HG02938 (cell line): Measurements from ENCODE around the gene PTPRCAP.
"Not testable (repeated sequence)": the region's sequence is repeated elsewhere in the genome, so short reads cannot be mapped to it uniquely, and the experiment has no call there.

Source experiments
- ATAC-seq: cut with Tn5 transposase; IDR thresholded peaks from one replicate; pipeline ENCODE4 v1.9.1; 2021; ENCODE audit warnings: mild to moderate bottlenecking, moderate library complexity; ENCODE audit not compliant: unreplicated experiment

The PTPRCAP gene

GRCh38 chr11:67428052-67429001 is 9.2 kb downstream of the PTPRCAP start, which contains the start of gene RPS6KB2:
RPS6KB2 (plus strand) TSS chr11:67428494; CDS start chr11:67428546, 52 bp downstream.
- ATAC-seq = peak; percentile 72

- not testable (repeated sequence) for ATAC-seq
Measured at GRCh38 chr11:67427364-67427859, 10.1 kb downstream of the PTPRCAP start.

DNA sequence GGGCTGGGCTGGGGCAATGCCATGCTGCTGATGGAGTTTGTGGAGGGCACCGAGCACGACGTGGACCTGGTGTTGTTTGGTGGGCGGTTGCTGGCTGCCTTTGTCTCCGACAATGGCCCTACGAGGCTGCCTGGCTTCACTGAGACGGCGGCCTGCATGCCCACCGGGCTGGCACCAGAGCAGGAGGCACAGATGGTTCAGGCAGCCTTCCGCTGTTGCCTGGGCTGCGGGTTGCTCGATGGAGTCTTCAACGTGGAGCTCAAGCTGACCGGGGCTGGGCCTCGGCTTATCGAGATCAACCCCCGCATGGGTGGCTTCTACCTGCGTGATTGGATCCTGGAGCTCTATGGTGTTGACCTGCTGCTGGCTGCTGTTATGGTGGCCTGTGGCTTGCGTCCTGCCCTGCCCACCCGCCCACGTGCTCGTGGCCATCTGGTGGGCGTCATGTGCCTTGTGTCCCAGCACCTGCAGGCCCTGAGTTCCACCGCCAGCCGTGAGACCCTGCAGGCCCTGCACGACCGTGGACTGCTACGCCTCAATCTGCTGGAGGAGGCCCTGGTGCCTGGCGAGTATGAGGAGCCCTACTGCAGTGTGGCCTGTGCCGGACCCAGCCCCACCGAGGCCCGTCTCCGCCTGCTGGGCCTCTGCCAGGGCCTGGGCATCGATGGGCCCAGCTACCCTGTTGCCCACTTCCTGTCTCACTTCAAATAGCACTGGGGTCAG is 13.4 kb downstream of the PTPRCAP start:
- no peak for ATAC-seq

DNA sequence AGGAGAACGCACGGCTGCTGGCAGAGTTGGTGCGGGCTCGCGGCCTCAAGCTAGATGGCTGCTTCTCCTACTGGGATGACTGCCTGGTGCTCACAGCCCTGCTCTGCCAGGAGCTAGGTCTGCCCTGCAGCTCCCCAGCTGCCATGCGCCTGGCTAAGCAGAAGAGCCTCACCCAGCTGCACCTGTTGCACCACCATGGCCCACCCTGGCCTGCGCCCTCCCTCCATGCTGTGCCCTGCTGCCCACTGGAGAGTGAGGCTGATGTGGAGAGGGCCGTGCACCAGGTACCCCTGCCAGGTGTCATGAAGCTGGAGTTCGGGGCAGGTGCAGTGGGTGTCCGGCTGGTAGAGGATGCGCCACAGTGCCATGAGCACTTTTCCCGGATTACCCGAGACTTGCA is 14.0 kb downstream of the PTPRCAP start:
- no peak for ATAC-seq

- no peak for ATAC-seq
Measured at GRCh38 chr11:67422891-67423290, 14.6 kb downstream of the PTPRCAP start.

DNA sequence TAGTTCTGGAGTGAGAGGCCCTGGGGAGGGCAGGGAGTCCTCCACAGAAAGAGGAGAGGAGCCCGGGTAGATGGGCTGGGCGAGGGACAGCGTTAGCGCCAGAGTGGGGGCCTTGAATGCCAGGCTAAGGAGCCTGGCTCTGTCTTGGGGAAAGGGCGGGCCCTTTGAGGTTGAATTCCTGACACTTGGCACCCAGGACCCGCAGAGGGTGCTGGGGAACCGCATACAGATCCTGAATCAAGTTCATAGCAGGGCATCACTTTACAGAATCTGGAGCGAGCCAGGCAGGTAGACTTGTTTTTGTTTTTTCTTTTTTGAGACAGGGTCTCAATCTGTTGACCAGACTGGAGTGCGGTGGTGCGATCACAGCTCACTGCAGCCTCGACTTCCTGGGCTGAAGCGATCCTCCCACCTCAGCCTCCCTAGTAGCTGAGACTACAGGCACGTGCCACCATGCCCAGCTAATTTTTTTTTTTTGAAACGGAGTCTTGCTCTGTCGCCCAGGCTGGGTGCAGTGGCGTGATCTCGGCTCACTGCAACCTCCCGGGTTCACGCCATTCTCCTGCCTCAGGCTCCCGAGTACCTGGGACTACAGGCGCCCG is 16.0 kb downstream of the PTPRCAP start:
- ATAC-seq = no peak

DNA sequence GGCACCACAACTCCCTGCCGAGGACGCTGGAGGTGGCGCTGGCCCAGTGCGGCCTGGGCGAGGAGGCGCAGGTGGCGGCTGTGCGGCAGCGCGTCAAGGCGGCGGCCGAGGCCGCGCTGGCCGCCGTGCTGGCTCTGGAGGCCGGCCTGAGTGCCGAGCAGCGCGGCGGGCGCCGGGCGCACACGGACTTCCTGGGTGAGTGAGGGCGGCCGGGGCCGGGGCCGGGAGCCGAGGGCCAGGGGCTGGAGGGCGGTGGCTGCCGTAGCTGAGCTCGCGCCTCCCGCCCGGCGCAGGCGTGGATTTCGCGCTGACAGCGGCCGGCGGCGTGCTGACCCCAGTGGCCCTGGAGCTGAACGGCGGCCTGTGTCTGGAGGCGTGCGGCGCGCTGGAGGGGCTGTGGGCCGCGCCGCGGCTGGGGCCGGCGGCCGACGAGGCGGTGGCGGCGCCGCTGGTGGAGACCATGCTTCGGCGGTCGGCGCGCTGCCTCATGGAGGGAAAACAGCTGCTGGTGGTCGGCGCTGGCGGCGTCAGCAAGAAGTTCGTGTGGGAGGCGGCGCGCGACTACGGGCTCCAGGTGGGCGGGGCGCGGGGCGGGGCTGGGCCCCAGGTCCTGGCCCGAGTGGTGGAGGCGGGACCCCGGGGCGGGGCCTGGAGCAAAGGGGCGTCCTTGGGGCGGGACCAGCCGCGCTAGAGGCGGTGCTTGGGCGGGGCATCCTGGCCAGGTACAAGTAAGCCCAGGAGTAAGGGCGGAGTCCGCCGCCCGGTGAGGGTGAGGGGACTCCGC is 16.6 kb downstream of the PTPRCAP start:
- peak; percentile 58 for ATAC-seq

DNA sequence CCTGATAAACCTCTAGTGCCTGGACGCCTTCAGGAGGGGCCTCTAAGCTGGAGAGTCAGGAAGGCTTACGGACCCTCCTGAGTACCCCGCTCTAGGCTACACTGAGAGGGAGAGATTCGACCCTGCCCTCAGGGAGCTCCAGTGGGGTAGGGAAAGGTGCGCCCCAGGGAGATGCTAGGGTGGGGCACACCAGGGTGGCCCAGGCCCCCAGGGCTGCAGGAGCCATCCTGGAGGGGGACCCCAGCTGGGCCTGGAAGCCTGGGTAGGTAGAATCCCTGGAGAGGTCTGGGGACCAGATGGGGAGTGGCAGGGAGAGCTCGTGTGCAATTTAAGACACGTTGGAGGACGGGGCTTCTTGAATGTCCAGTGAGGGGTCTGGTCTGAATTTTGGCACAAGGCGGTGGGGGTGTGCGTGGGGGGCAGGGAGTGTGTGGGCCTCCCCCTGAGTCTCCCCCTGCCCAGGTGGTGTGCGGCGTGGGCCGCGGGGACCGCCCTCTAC is 17.3 kb downstream of the PTPRCAP start:
- no peak for ATAC-seq

DNA sequence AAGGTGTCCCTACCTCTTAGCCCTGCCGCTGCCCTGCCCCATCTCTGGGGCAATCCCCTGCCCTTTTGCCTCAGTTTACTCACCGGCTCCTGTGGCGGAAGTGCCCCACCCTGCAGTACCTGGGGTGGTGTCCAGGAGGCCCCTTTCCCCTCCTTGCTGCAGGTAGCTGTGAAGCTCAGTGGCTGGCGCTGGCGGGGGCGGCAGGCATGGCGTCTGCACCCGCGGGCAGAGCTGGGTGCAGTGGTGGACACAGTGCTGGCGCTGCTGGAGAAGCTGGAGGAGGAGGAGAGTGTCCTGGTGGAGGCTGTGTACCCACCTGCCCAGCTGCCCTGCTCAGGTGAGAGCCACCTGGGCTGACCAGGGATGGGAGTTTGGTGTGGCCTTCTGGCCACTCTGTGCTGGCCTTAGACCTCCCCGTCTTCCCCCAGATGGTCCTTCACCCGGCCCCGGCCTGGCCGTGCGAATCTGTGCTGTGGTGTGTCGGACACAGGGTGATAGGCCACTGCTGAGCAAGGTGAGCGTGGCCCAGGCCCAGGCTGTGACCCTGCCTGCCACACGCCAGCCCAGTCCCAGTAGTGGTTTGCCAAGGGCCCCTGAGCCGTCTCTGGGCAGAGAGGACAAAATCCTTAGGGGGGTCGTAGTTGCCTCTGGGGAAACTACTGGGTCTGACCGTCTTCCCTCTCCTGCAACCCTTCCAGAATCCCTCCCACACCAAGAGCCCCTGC is 18.0 kb downstream of the PTPRCAP start:
- no peak for ATAC-seq

GRCh38 chr11:67418476-67419281 is 18.8 kb downstream of the PTPRCAP start:
- ATAC-seq = no peak

DNA sequence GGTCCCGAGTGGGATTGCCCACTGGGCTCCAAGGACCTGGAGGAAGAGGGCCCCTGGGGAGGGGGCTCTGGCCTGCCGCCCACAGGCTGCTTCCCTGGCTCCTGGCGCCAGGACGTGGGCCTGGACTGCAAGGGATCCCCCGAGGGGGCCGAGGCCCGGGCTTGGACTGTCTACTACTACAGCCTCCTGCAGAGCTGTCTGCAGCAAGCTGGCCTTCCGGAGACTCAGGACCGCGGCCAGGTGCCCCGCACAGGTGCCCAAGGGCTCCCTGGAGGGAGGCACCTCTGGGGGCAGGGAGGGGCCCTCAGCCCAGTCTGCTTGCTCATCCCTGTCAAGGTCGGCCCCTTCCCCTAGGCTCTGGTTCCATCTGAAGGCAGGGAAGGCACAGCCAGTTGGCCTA is 20.1 kb downstream of the PTPRCAP start:
- ATAC-seq = no peak

DNA sequence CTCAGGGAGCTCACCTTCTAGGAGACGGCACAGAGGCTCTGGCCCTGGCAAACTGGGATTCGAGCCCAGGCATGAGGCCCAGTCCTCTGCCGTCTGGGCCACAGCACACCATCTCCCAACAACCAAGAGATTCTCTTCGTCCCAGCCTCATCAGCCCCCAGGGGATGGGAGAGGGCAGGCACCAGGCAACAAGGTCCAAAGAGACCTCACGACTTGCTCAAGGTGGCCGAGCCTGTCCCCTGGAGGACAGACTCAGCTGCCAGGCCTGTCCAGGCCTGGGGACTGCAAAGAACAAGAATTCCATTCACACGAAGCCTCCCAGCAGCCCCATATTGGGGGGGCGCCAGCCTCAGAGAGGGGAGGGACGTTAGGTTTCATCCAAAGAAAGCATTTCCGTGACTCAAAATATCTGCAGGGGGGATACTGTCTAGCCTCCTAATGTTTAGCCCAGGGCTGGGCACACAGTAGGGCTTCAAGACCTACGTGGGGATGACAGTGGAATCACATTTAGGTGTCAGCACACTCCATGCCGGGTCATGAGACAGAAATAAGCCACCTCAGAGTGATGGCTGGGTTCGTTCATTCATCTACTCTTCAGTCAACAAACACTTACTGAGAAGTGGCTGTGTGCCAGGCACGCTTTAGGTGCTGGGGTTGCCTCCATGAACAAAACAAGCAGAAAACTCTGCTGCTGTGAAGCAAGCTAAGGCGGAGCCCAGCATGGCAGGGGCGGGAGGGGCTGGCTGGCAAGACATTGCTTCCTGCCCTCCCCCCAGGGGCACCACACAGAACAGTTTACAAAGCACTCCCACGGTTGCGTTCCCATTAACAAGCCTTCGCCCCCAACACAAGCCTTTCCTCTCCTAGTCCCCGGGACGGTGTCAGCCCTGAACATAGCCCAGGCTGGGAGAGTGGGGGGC is 20.8 kb downstream of the PTPRCAP start:
- no peak for ATAC-seq

DNA sequence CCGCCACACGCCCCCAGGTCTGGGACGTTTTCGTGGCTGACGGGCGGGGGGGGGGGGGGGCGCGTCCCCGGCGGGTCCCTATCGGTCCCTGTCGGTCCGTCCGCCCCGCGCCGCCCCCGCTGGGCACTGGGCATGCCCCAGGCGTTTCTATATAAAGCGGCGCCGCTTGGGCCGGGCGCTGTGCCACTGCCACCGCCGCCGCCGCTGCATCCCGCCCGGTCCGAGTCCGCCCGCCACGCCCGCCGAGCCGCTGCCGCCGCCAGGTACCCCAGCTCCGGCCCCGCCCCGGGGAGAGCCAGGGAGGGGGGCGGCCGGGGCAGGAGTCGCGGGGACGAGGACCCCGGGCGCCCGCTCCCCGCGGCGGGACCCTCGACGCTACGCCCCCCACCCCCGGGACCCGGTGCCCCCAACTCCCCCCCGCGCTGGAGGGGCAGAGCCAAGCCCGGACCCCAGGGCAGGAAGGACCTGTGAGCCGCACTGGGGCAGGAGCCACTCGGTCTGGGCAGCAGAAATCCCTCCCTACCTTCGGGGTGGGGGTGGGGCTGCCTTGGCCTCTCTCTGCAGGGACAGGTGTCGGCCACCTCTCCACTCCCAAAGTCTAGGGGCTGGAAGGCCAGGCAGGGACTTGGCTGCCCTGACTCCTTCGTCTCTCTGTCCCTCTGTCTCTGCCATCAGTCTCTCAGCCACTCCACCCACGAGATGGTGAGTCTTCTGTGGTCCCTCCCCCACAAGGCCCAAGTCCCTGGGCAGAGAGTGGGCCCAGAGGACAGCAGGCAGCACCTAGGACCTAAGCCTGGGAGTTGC is 21.8 kb downstream of the PTPRCAP start, which contains the start of gene CARNS1:
TSS of gene CARNS1 (plus strand) at position 178 of the 804 bp plus-strand sequence. CDS start at position 700, 522 bp downstream.
- ATAC-seq = no peak

- no peak for ATAC-seq
Measured at GRCh38 chr11:67413266-67413849, 24.1 kb downstream of the PTPRCAP start.

DNA sequence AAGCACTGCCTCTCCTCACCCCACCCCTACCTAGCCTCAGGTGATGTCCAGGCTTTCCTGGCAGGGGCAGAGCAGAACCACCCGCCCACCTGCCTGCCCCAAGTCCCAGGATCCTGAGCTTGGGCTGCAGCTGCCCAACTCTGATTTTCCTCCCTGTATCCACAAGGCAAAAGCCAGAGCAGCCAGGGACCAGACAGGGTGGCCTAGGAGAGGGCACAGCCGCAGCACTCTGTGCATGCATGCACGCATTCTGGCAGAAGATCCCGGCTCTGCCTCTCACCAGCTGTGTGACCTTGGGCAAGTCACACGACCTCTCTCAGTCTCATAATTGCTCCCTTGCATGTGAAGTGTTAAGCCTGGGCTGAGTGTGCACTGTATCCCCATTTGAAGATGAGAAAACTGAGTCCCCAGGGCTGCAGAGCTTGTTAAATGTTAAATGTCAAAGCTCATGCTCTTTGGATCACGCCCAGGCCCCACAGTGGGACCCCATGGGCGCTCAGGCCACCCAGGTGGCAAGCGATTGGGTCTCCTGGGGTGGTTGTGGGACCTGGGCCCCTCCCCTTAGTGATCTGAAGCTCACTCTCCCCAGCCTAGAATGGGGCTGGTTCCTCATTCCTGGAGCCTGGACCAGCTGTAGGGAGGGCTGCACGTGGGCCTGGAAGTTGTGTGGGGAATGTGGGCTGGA is 24.8 kb downstream of the PTPRCAP start:
- no peak for ATAC-seq

GRCh38 chr11:67411785-67412152 is 25.7 kb downstream of the PTPRCAP start:
- ATAC-seq = no peak
